Activated B cell treated with CpG ODN at 0.5 μM for 24 hours (primary cell): Measurements from ENCODE around the gene HOXD12. TPM values are rescaled to one million over a fixed set of nuclear protein-coding genes. Genes with fewer than 3 reads are reported as not detected.
A peak's percentile ranks its signal among the peaks of the same experiment; 100 is the strongest.

ENCODE experiments used
- ATAC-seq: fragments of 200-7000 bp; cut with Tn5 transposase; one replicate; pipeline ENCODE4 v1.10.0; 2021; ENCODE audit warnings: low read depth, mild to moderate bottlenecking, moderate library complexity
- CTCF ChIA-PET: fragments of 350-600 bp; sonication (Branson Sonifier 250); formaldehyde crosslinking; loops from one replicate; lab custom pipeline; 2021; ENCODE audit warnings: antibody characterized with exemption; lab: Charles Lee
- POLR2A ChIA-PET: fragments of 350-600 bp; sonication (Branson Sonifier 250); formaldehyde crosslinking; loops from one replicate; lab custom pipeline; 2021; ENCODE audit warnings: antibody characterized with exemption; lab: Charles Lee
- DNase-seq: peaks from one replicate; pipeline ENCODE4 v3.0.0; 2022
- H3K27ac Mint-ChIP-seq: one replicate; pipeline ENCODE4 v1.8.0; 2020; ENCODE audit warnings: mixed read lengths
- H3K27me3 Mint-ChIP-seq: one replicate; pipeline ENCODE4 v1.8.0; 2021; ENCODE audit warnings: mixed read lengths
- H3K36me3 Mint-ChIP-seq: one replicate; pipeline ENCODE4 v1.8.0; 2021; ENCODE audit warnings: low read depth, mixed read lengths
- H3K4me1 Mint-ChIP-seq: one replicate; pipeline ENCODE4 v1.8.0; 2021; ENCODE audit warnings: mixed read lengths
- H3K4me3 Mint-ChIP-seq: one replicate; pipeline ENCODE4 v1.8.0; 2020; ENCODE audit warnings: mild to moderate bottlenecking, mixed read lengths
- H3K9me3 Mint-ChIP-seq: one replicate; pipeline ENCODE4 v1.8.0; 2020; ENCODE audit warnings: mixed read lengths
- intact Hi-C: fragments of 100-400 bp; cut with micrococcal nuclease; formaldehyde crosslinking; loops from one replicate; pipeline ENCODE4 v1.15.1; 2024
- total RNA-seq: library from RNA; stranded (reverse); gene quantifications from 2 replicates; pipeline ENCODE4 v1.2.3, GENCODE V29; 2022
- TF ChIP-seq, protein P1 (sequence below): fragments of 200-600 bp; IDR thresholded peaks from one replicate; pipeline ENCODE4 v1.8.0; 2022; ENCODE audit warnings: antibody characterized with exemption, mild to moderate bottlenecking

HOXD12 gene
- total RNA-seq, 1 donor from 2014 or later, result not detected

- Mint-ChIP-seq H3K4me3 (no peak overlapping the region), H3K27me3 (peaks cover 62% of the 10 kb centered on the region), H3K36me3 (peaks cover 5% of the 10 kb centered on the region), H3K27ac (peak overlapping the region; percentile 46), H3K9me3 (peaks cover 2% of the 10 kb centered on the region), H3K4me1 (peaks cover 7% of the 10 kb centered on the region)
- POLR2A ChIA-PET, result no interaction called here
- ATAC-seq (no peak), DNase-seq (no peak)
- intact Hi-C loops, result no loop called here
- CTCF ChIA-PET, result interaction anchor here (1.1 kb wide), 1 partner anchor 46 kb away, joined by 3 read pairs; no protein-coding TSS in a partner anchor
- TF ChIP-seq, protein P1, sequence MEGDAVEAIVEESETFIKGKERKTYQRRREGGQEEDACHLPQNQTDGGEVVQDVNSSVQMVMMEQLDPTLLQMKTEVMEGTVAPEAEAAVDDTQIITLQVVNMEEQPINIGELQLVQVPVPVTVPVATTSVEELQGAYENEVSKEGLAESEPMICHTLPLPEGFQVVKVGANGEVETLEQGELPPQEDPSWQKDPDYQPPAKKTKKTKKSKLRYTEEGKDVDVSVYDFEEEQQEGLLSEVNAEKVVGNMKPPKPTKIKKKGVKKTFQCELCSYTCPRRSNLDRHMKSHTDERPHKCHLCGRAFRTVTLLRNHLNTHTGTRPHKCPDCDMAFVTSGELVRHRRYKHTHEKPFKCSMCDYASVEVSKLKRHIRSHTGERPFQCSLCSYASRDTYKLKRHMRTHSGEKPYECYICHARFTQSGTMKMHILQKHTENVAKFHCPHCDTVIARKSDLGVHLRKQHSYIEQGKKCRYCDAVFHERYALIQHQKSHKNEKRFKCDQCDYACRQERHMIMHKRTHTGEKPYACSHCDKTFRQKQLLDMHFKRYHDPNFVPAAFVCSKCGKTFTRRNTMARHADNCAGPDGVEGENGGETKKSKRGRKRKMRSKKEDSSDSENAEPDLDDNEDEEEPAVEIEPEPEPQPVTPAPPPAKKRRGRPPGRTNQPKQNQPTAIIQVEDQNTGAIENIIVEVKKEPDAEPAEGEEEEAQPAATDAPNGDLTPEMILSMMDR, result no peak
Measured at GRCh38 chr2:176081376-176081836, 18.2 kb upstream of the HOXD12 start.

DNA sequence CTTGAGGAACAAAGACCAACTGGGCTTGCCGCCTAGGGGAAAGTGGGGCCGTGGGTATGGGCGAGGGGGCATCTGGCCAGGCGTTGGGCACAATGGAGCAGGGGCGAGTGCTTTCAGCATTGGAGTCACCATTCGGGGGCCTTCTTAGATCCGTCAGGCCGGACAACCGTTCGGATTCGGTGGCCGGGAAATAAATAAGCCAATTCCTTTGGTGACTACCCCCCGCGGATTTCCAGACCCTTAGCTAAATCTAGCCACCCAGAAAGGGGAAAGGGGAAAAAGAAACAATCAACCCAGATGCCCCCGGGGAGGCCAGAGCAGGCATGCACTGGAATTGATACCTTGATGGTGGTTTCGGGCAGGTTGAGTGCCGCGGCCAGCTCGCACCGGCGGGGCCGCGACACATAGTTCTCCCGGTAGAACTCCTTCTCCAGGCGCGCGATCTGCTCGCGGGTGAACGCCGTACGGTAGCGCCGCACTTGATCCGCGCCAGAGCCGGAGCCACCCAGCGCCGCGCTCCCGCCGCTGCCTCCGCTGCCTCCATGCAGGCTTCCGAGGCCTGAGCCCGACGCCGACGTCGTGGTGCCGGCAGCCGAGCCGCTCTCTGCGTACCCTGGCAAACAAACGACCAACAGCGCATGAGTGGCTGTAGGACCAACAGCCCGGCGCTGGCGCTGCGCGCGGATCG lies 17.6 kb upstream of the HOXD12 start:
- peaks cover 3% of the 10 kb centered on the region for H3K9me3 Mint-ChIP-seq
- intact Hi-C loops, result no loop called here

DNA sequence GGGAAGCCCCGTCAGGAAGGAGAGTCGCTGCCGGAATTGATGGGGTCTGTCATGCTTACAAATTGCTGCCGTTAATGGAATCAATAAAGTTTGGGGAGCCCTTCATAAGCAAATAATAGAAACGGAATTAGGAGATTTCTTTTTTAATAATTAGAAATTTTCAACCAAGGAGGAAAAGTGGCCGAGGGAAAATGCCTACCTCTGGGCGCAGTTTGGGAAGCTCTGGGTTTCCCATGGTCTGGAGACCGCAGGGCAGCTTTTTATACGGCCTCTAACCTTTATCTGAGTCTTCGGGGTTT lies 17.1 kb upstream of the HOXD12 start:
- Mint-ChIP-seq H3K4me3 (no peak overlapping the region), H3K4me1 (peaks cover 7% of the 10 kb centered on the region), H3K27ac (no peak overlapping the region), H3K9me3 (peaks cover 4% of the 10 kb centered on the region), H3K27me3 (peaks cover 68% of the 10 kb centered on the region), H3K36me3 (peaks cover 5% of the 10 kb centered on the region)
- TF ChIP-seq, protein P1, result no peak
- CTCF ChIA-PET, result interaction anchor here (1.1 kb wide), 1 partner anchor 45 kb away, joined by 3 read pairs; no protein-coding TSS in a partner anchor
- ATAC-seq (no peak), DNase-seq (no peak)
- POLR2A ChIA-PET, result no interaction called here
- intact Hi-C loops, result no loop called here

More for the DNA sequence above, 17.6 kb upstream of the HOXD12 start:
- Mint-ChIP-seq H3K27ac (no peak overlapping the region), H3K36me3 (peaks cover 5% of the 10 kb centered on the region), H3K4me3 (no peak overlapping the region), H3K27me3 (peaks cover 64% of the 10 kb centered on the region), H3K4me1 (peaks cover 7% of the 10 kb centered on the region)
- TF ChIP-seq, protein P1, result no peak
- no peak for ATAC-seq
- peak; percentile 15 for DNase-seq
- ChIA-PET POLR2A (no interaction called here), CTCF (interaction anchor here (1.1 kb wide), 1 partner anchor 45 kb away, joined by 3 read pairs; no protein-coding TSS in a partner anchor)

DNA sequence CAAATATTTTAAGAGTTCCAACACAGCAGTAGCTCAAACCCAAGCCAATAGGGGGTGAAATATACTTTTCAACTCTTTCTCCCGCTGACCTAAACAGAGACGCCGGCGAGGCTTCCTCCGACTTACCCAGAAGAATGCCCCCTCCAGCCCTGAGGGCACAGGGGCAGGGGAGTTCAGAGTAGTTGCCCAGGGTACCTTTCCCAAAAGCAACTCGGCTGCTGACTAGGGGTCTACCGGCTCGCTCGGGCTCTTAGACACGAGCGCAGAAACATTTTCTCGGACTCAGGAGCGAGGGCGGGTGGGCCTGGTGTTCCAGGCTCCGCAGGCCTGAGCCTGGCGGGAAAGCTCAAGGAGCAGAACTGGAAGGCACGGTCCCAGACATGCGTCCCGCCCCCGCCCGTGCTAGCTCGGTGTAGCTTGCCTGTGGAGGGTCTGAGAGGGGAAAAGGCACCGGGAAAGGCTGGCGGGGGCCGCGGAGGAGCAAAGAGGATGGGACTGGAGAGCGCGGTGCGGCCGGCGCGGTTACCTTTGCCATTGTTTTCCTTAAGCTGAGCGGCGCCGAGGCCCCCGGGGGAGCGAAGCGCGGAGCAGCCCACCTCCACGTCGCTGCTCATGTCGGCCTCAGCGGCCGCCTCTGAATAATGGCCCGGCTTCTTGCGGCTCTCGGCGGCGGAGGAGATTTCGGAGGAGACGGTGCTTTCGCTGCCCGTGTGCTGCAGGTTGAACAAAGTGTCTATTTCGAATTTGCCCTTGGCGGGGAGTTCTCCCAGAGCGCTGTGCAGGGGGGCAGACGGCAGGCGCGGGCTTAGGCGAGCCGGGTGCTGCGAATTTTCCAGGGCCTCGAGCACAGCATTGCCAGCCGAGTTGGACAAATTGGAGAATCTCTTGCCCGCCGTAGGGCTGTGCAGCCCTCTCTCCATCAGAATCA lies 16.5 kb upstream of the HOXD12 start:
- ChIA-PET CTCF (interaction anchor here (1.1 kb wide), 1 partner anchor 44 kb away, joined by 3 read pairs; no protein-coding TSS in a partner anchor), POLR2A (no interaction called here)
- H3K9me3 Mint-ChIP-seq, result peaks cover 4% of the 10 kb centered on the region
- DNase-seq, result no peak
- H3K27me3 Mint-ChIP-seq, result peaks cover 72% of the 10 kb centered on the region
- H3K4me3 Mint-ChIP-seq, result no peak overlapping the region
- peaks cover 5% of the 10 kb centered on the region for H3K36me3 Mint-ChIP-seq
- TF ChIP-seq, protein P1, result no peak
- intact Hi-C loops, result no loop called here
- no peak for ATAC-seq
- H3K4me1 Mint-ChIP-seq, result peaks cover 7% of the 10 kb centered on the region
- H3K27ac Mint-ChIP-seq, result peak overlapping the region; percentile 41
